IPS-18c (cell line): ENCODE data around the gene SND1.
"Not testable (repeated sequence)": the region's sequence is repeated elsewhere in the genome, so short reads cannot be mapped to it uniquely, and the experiment has no call there.

Source experiments
- H3K4me3 ChIP-seq: 2 replicates; pipeline ENCODE4 v1.7.0; 2013; ENCODE audit warnings: low read depth, mild to moderate bottlenecking, low read length, moderate library complexity; ENCODE audit not compliant: insufficient read depth
- H3K9me3 ChIP-seq: one replicate; pipeline ENCODE4 v1.6.1; 2013; ENCODE audit warnings: mild to moderate bottlenecking, low read length, moderate library complexity; ENCODE audit not compliant: control insufficient read depth, insufficient read depth

The SND1 gene

GRCh38 chr7:127820732-127821085, 168.7 kb downstream of the SND1 start:
- no peaks in the 10 kb centered on the region for H3K9me3 ChIP-seq
- H3K4me3 ChIP-seq, result no peak overlapping the region

DNA sequence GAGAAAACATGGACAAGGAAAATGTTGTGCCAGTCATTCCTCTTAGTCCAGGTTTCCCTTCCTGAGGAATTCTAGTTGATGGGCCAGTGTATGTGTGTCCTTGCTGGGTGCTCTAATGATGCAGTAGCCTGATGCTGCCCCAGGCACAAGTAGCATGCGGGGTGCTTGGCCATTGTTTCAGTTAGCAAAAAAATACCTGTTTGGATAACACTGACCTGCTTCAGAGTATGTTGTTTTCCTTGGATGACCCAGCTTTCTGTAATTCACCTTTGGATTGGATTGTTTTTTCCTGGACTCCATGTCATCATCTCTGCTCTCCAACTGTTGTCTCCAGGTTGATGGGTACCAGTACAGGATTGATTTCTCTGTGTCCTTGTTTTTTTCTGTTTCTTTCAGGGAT, 169.2 kb downstream of the SND1 start:
- no peaks in the 10 kb centered on the region for H3K9me3 ChIP-seq
- H3K4me3 ChIP-seq, result no peak overlapping the region

DNA sequence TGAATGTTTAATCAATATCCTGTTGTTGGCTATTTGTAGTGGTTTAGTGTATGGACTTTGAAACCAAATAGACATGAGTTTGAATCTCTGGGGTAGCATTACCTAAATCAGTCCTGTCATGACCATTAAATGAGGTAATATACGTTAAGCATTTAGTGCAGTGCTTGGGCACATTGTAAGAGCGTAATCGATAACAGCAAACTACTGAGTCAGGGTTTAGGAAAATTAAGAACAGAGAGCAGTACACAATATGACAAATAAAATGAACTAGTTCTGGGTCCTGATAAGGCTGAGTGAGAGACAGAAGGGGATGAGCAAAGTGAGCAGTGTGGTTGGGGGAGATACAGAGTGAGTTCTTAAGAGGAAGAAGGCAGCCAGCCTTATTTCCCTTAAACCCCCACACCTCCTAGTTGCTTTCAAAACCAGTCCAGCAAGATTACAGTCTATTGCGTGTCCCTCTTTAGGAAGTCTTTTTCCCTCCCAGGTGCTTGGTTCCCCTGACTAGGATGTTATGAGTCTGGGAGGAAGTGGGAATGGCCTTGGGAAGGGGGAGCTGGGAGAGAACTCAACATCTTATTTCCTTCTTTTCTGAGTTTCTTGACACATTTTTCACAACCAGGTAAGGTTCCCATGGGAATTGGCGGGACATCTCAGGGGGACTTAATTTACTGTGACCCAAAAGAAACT, 171.0 kb downstream of the SND1 start:
- Histone ChIP-seq H3K4me3 (no peak overlapping the region), H3K9me3 (no peaks in the 10 kb centered on the region)

- no peaks in the 10 kb centered on the region for H3K9me3 ChIP-seq
- no peak overlapping the region for H3K4me3 ChIP-seq
These were observed 172.7 kb downstream of the SND1 start for GRCh38 chr7:127824682-127825081.

DNA sequence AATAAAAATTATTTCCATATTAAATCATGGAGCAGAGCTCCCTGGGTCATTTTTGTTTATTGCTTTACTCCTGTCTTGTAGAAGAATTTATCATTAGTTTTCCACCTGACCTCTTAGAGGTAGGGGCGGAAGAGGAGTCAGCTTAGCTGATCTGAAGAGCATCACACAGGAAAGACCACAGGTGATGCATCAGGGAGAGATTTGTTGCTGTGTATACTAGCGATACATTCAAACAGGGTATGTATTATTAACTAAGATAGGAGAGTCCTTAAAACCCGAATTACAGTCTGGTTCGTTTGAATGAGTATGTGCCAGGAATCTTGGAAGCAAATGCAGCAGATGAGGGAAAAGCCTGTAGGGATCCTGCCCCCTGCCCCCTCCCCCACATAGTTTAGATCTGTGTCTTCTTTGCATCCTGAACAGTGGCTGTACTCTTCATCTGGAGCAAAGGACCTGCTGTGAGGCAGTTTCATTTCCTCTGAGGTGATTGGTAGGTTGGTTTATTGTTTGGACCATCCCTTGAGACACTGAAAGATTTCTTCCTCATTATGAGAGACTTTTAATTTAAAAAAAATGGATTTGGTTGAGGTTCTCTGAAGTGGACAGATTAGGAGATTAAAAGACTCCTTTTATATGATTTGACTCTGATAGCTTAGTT, 177.0 kb downstream of the SND1 start:
- Histone ChIP-seq H3K9me3 (no peaks in the 10 kb centered on the region), H3K4me3 (no peak overlapping the region)

- no peak overlapping the region for H3K4me3 ChIP-seq
- no peaks in the 10 kb centered on the region for H3K9me3 ChIP-seq
These were observed 179.6 kb downstream of the SND1 start for GRCh38 chr7:127831318-127832219.

- Histone ChIP-seq H3K4me3 (no peak overlapping the region), H3K9me3 (no peaks in the 10 kb centered on the region)
These were observed 180.6 kb downstream of the SND1 start for GRCh38 chr7:127832592-127832991.

DNA sequence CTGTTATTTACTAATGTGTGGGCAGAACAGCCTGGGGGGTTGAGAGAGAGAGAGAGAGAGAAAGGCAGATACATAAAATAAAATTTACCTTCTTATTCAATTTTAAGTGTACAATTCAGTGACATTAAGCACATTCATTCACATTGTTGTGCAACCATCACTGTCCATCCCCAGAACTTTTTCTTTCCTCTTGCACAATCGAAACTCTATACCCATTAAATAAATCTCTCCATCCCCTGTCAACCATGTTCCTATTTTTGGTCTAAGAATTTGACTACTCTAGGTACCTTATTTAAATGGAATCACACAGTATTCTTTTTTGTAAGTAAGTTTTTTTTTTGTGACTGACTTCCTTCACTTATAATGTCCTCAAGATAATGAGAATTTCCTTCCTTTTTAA, 181.6 kb downstream of the SND1 start:
- Histone ChIP-seq H3K4me3 (no peak overlapping the region), H3K9me3 (no peaks in the 10 kb centered on the region)

- no peak overlapping the region for H3K4me3 ChIP-seq
These were observed 183.7 kb downstream of the SND1 start for GRCh38 chr7:127835679-127836078.

DNA sequence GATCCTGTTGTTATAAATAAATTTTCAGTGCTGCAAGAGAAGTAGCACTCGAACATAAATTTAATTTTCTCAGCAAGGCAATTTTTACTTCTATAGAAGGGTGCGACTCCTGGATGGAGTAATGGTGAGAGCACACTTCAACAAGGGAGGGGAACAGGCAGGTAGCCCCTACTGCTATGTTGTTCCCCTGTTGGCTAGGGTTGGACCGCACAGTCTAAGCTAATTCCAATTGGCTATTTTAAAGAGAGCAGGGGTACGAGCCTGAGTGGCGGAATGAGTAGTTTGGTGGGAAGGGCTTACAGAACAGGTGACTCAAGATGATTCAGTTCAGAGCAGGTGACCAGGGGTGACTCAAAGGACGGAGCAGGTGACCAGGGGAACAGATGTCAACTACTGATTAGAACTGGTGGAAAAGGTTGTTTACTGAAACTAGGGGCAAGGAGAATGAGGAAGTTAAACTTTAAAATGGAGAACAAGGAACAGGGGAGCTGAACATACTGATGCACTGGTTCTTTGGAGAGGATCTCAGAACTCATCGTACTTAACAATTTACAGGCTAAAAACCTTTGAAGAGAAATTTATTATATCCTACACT, 185.9 kb downstream of the SND1 start:
- H3K4me3 ChIP-seq, H3K9me3 ChIP-seq: not testable (repeated sequence)

More at GRCh38 chr7:127835679-127836078, 183.7 kb downstream of the SND1 start:
- H3K9me3 ChIP-seq, result no peaks in the 10 kb centered on the region

DNA sequence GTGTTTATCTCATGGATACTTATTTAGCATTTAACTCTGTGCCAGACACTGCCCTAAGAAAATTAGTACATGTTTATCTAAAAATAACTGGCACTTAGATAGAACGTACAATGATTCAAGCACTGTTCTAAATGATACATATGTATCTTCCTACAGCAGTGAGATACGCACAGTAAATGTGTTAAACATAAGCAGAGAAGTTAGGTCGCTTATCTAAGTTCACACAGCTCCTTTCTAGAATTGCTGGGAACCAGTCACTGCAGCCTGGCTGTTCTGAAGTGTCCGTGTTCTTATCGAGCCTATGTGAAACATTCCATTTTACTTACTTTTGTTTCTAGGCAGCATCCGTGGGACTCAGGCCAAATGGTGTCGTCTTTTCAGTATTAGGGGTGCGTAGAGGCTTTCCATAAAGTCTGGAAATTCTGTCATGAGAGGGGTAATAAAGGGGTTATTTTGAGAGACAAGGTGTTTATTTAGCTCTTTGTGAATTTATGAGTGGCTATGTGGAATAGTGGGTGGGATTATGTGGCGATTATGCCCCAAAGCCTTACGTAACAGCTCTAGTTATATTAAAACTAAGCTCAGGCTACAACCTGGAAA, 186.9 kb downstream of the SND1 start:
- no peak overlapping the region for H3K4me3 ChIP-seq
- no peaks in the 10 kb centered on the region for H3K9me3 ChIP-seq

- Histone ChIP-seq H3K4me3 (no peak overlapping the region), H3K9me3 (no peaks in the 10 kb centered on the region)
These were observed 188.4 kb downstream of the SND1 start for GRCh38 chr7:127840226-127840951.

GRCh38 chr7:127844165-127844564, 192.2 kb downstream of the SND1 start:
- Histone ChIP-seq H3K4me3 (no peak overlapping the region), H3K9me3 (no peaks in the 10 kb centered on the region)

GRCh38 chr7:127844707-127845331, 192.8 kb downstream of the SND1 start:
- no peak overlapping the region for H3K4me3 ChIP-seq
- H3K9me3 ChIP-seq, result no peaks in the 10 kb centered on the region

- Histone ChIP-seq H3K9me3 (no peaks in the 10 kb centered on the region), H3K4me3 (no peak overlapping the region)
These were observed 193.7 kb downstream of the SND1 start for GRCh38 chr7:127845522-127846214.

GRCh38 chr7:127847641-127848040, 195.6 kb downstream of the SND1 start:
- no peak overlapping the region for H3K4me3 ChIP-seq
- no peaks in the 10 kb centered on the region for H3K9me3 ChIP-seq
